GM15510 (cell line): ENCODE results near the gene GCH1.

ENCODE experiments used
- POLR2A ChIP-seq: IDR thresholded peaks from 3 replicates; pipeline ENCODE4 v1.6.1; 2011; ENCODE audit warnings: borderline replicate concordance; ENCODE audit not compliant: insufficient read length; ENCODE audit errors: extremely low read depth

The GCH1 gene

DNA sequence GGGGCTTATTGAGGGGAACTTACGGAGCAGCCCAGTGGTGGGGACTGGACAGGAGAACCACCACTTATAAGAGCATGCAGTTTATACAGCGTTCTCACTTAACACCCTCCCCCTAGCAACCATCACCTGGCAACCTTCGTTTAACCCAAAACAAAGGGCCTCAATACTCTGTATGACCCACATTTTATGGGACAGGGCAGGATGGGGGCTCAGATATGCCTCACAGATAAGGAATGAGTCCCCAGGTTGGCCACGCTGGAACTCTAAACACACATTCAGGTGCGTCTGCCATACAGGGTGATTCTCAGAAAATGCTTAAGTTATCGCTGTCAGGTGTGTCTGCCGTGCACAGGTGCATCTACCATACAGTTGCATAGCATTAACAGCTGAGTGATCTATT is 99.2 kb downstream of the GCH1 start:
- TF ChIP-seq POLR2A: no peak

DNA sequence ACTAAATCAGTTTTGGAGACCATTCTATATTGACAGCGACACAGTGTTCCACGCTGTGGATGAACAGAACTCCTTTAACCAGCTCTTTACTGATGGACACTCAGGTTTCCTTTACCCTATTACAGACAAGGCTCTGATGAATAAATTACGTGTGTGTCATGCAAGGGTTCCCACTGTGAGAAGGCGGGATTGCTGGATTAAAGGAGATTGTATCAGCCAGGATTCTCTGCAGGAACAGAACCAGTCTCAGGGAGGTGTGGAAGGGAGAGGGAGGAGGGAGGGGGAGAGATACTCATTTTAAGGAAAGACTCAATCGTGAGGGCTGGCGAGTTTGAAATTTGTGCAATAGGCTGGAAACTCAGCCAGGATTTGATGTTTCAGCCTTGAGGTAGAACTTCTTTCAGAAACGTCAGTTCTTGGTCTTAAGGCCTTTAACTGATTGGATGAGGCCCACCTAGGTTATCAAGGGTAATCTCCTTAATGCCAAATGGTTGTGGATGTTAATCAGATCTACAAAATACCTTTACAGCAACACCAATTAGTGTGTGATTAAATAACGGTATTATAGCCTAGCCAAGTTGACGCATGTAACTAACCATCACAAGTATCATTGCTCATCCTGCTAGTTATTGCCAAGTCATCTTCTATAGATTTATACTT is 104.0 kb downstream of the GCH1 start:
- no peak for TF ChIP-seq POLR2A

DNA sequence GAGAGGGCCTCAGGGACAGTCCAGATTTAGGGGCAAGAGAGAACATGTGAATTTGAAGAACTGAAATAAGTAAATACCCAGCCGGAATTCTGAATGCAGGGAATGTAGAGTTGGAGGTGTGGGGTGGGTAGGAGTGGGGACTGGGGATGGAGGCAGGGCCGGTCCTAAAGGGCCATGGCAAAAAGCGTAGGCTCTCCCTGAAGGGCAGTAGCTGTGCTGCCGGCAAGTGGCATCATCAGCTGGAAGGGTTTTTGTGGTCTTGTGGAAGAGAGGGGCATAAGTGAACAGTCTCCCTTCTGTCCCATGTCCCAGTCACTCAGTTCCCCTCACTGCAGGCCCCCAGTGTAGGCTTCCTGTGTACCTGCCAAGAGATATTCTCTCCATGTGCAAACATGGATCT is 104.6 kb downstream of the GCH1 start:
- no peak for TF ChIP-seq POLR2A

- no peak for TF ChIP-seq POLR2A
Measured at GRCh38 chr14:54797556-54797955, 105.1 kb downstream of the GCH1 start.

DNA sequence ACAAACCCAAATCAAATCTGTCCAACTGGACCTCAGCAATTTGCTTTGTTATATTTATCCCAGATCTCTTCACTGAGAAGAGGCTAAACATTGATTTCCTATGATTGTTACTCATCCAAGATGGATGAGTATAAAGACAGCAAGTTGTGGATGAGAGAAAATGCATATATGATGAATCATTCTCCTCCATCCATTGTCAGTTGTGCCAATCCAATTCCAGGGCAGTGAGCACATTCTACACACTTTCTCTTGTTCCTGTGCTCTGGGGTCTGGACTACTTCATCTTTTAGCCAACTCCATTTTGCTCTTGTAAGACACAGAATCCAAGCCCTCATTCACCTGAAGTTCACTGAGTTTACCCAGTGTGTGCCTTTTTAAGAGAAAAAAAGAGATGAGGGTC is 105.7 kb downstream of the GCH1 start:
- TF ChIP-seq POLR2A: no peak

DNA sequence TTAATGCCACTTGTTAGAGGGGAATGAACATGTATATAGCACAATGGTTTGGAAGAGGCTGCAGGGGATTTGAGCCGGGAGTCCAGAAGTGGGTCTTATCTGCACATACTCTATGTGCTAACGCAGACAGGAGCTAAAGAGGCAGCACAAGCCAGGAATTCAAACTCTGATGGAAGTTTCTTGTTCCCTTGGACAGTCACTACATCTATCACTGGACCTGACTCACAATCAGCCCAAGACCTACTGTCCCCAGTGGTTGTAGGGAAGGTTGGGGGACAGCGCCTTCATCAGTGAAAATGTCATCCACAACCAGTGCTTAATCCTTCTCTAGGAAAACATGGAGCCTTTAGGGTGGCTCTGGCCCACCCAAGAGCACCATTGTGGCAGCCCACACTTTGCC is 107.8 kb downstream of the GCH1 start:
- no peak for TF ChIP-seq POLR2A

- TF ChIP-seq POLR2A: no peak
Measured at GRCh38 chr14:54794159-54794558, 108.5 kb downstream of the GCH1 start.

DNA sequence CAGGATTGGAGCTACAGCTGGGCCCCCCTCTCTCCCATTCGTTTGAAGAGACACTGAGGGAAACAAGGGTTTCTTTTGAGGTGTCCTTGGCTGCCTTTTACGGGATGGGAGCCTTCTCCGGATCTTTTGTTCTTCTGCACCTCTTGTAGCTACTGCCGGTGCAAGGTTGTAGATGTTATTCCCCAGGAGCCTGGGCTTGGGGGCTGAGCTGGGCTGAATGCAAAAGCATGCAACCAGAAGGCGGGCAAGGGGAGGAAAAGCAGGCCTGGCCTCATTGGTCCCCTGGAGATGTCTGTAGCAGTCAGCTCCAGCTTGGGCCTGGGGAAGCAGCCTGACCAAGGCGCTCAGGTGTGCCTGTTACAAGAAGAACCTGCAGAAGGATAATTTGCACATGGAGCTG is 110.3 kb downstream of the GCH1 start:
- no peak for TF ChIP-seq POLR2A
